H9 (cell line): ENCODE results near the gene ZIM2. TPM values are rescaled to one million over a fixed set of nuclear protein-coding genes. Genes with fewer than 3 reads are reported as not detected.

Source experiments
- DNase-seq: peaks from one replicate; pipeline ENCODE4 v3.0.0-alpha.2; 2017
- H2AFZ ChIP-seq: one replicate; pipeline ENCODE4 v1.6.1; 2013; ENCODE audit warnings: mild to moderate bottlenecking, low read length, control low read depth, moderate library complexity
- H2AK5ac ChIP-seq: 2 replicates; pipeline ENCODE4 v1.6.1; 2013; ENCODE audit warnings: low read length, control low read depth, mixed read lengths; ENCODE audit not compliant: insufficient read length
- H2BK120ac ChIP-seq: one replicate; pipeline ENCODE4 v1.6.1; 2013; ENCODE audit warnings: low read depth, mild to moderate bottlenecking, low read length, control low read depth, inconsistent platforms; ENCODE audit not compliant: poor library complexity, severe bottlenecking
- H2BK12ac ChIP-seq: 2 replicates; pipeline ENCODE4 v1.6.1; 2013; ENCODE audit warnings: low read length, control low read depth, mixed read lengths, low read depth; ENCODE audit not compliant: insufficient read length
- H2BK15ac ChIP-seq: 2 replicates; pipeline ENCODE4 v1.6.1; 2013; ENCODE audit warnings: low read depth, low read length, control low read depth
- H2BK20ac ChIP-seq: one replicate; pipeline ENCODE4 v1.6.1; 2013; ENCODE audit warnings: low read depth, mild to moderate bottlenecking, low read length, control low read depth, inconsistent platforms; ENCODE audit not compliant: poor library complexity, severe bottlenecking
- H2BK5ac ChIP-seq: 2 replicates; pipeline ENCODE4 v1.6.1; 2013; ENCODE audit warnings: low read length, control low read depth, mixed read lengths; ENCODE audit not compliant: insufficient read length
- H3K14ac ChIP-seq: 2 replicates; pipeline ENCODE4 v1.6.1; 2013; ENCODE audit warnings: low read length, control low read depth; ENCODE audit not compliant: insufficient read depth
- H3K18ac ChIP-seq: 2 replicates; pipeline ENCODE4 v1.6.1; 2013; ENCODE audit warnings: low read depth, mild to moderate bottlenecking, mixed read lengths, low read length, control low read depth; ENCODE audit not compliant: insufficient read length
- H3K23ac ChIP-seq: 2 replicates; pipeline ENCODE4 v1.6.1; 2013; ENCODE audit warnings: low read length, control low read depth, mixed read lengths, low read depth; ENCODE audit not compliant: insufficient read length
- H3K23me2 ChIP-seq: 2 replicates; pipeline ENCODE4 v1.6.1; 2013; ENCODE audit warnings: low read depth, mild to moderate bottlenecking, mixed read lengths, low read length, control low read depth; ENCODE audit not compliant: insufficient read length, poor library complexity, severe bottlenecking
- H3K27ac ChIP-seq: 2 replicates; pipeline ENCODE4 v1.5.1; 2013; ENCODE audit warnings: low read length, control low read depth, mixed read lengths, low read depth; ENCODE audit not compliant: insufficient read length
- H3K27me3 ChIP-seq: 2 replicates; pipeline ENCODE4 v1.6.1; 2013; ENCODE audit warnings: low read length, control low read depth, inconsistent platforms; ENCODE audit not compliant: insufficient read depth
- H3K4ac ChIP-seq: 2 replicates; pipeline ENCODE4 v1.6.1; 2013; ENCODE audit warnings: low read depth, mild to moderate bottlenecking, control low read depth, inconsistent platforms, low read length, moderate library complexity
- H3K4me1 ChIP-seq: 2 replicates; pipeline ENCODE4 v1.6.1; 2013; ENCODE audit warnings: low read length, control low read depth, inconsistent platforms; ENCODE audit not compliant: insufficient read depth
- H3K4me2 ChIP-seq: 2 replicates; pipeline ENCODE4 v1.6.1; 2013; ENCODE audit warnings: low read length, control low read depth, mixed read lengths; ENCODE audit not compliant: insufficient read length, insufficient read depth
- H3K56ac ChIP-seq: 2 replicates; pipeline ENCODE4 v1.6.1; 2013; ENCODE audit warnings: low read depth, mild to moderate bottlenecking, mixed read lengths, low read length, control low read depth; ENCODE audit not compliant: insufficient read length
- H3K79me1 ChIP-seq: 2 replicates; pipeline ENCODE4 v1.6.1; 2013; ENCODE audit warnings: low read depth, mild to moderate bottlenecking, moderate library complexity, low read length, control low read depth, inconsistent platforms; ENCODE audit not compliant: insufficient read depth, poor library complexity, severe bottlenecking
- H3K79me2 ChIP-seq: 2 replicates; pipeline ENCODE4 v1.6.1; 2013; ENCODE audit warnings: low read length, control low read depth, inconsistent platforms; ENCODE audit not compliant: insufficient read depth
- H3K9ac ChIP-seq: 2 replicates; pipeline ENCODE4 v1.6.1; 2013; ENCODE audit warnings: low read length, control low read depth, mixed read lengths; ENCODE audit not compliant: insufficient read length; ENCODE audit errors: extremely low read depth
- H3K9me3 ChIP-seq: one replicate; pipeline ENCODE4 v1.6.1; 2013; ENCODE audit warnings: low read depth, low read length, inconsistent platforms; ENCODE audit not compliant: control insufficient read depth
- H3T11ph ChIP-seq: one replicate; pipeline ENCODE4 v1.6.1; 2013; ENCODE audit warnings: mild to moderate bottlenecking, low read length, control low read depth, inconsistent platforms
- H4K20me1 ChIP-seq: one replicate; pipeline ENCODE4 v1.6.1; 2013; ENCODE audit not compliant: control insufficient read depth, insufficient read length, insufficient read depth
- H4K5ac ChIP-seq: 2 replicates; pipeline ENCODE4 v1.6.1; 2013; ENCODE audit warnings: low read depth, mild to moderate bottlenecking, mixed read lengths, low read length, control low read depth; ENCODE audit not compliant: insufficient read length
- H4K8ac ChIP-seq: replicated peaks from 2 replicates; pipeline ENCODE4 v1.6.1; 2013; ENCODE audit warnings: low read length, control low read depth, mixed read lengths, low read depth; ENCODE audit not compliant: insufficient read length
- H4K91ac ChIP-seq: 2 replicates; pipeline ENCODE4 v1.6.1; 2013; ENCODE audit warnings: low read depth, mild to moderate bottlenecking, moderate library complexity, mixed read lengths, low read length, control low read depth; ENCODE audit not compliant: insufficient read length
- H3K27ac Mint-ChIP-seq, 3 experiments: 2 replicates in 2 of 3; 3 replicates in 1 of 3; pipeline ENCODE4 v1.8.0; 2020 to 2021; ENCODE audit warnings: mixed read lengths in 3 of 3, mild to moderate bottlenecking in 1 of 3, moderate library complexity in 1 of 3
- H3K27me3 Mint-ChIP-seq: 2 replicates; pipeline ENCODE4 v1.8.0; 2021; ENCODE audit warnings: low read depth, mild to moderate bottlenecking, moderate library complexity, mixed read lengths
- H3K36me3 Mint-ChIP-seq, 3 experiments: 2 replicates in 2 of 3; 3 replicates in 1 of 3; pipeline ENCODE4 v1.8.0; 2020 to 2021; ENCODE audit warnings: low read depth in 3 of 3, mixed read lengths in 3 of 3; ENCODE audit not compliant: insufficient read depth in 1 of 3
- H3K4me1 Mint-ChIP-seq, 2 experiments: 2 replicates each; pipeline ENCODE4 v1.8.0; 2020; ENCODE audit warnings: mixed read lengths in 2 of 2
- H3K4me3 Mint-ChIP-seq, 2 experiments: 2 replicates in 1 of 2; 3 replicates in 1 of 2; pipeline ENCODE4 v1.8.0; 2020 to 2021; ENCODE audit warnings: mild to moderate bottlenecking in 2 of 2, mixed read lengths in 2 of 2, moderate library complexity in 1 of 2
- H3K9me3 Mint-ChIP-seq, 2 experiments: 2 replicates in 1 of 2; 3 replicates in 1 of 2; pipeline ENCODE4 v1.8.0; 2020; ENCODE audit warnings: mild to moderate bottlenecking in 2 of 2, mixed read lengths in 2 of 2, moderate library complexity in 1 of 2
- WGBS: extraction: QIAGEN DNeasy Blood & Tissue Kit; methylation state at CpG from one replicate; pipeline ENCODE4 v1.1.7; 2013; ENCODE audit warnings: missing lambda C conversion rate, low lambda C conversion rate, mixed read lengths; ENCODE audit not compliant: insufficient read length; ENCODE audit errors: extremely low coverage; 5-methylcytosine and 5-hydroxymethylcytosine counted together
- total RNA-seq: library from RNA; stranded (reverse); gene quantifications from 2 replicates; pipeline ENCODE4 v1.2.1, GENCODE V29; 2021
- TF ChIP-seq, protein P1 (sequence below): fragments of 200-600 bp; sonication (generic); conservative IDR thresholded peaks from 3 replicates; pipeline ENCODE4 v1.8.0; 2021; ENCODE audit warnings: antibody characterized with exemption, mild to moderate bottlenecking

ZIM2 gene
- total RNA-seq, 1 experiment from 2014 or later, result not detected

GRCh38 chr19:56829596-56829995, 10.9 kb downstream of the ZIM2 start:
- H3K18ac ChIP-seq, result no peak overlapping the region
- H4K8ac ChIP-seq, result no peak overlapping the region
- H3K4me1 ChIP-seq, result no peaks in the 10 kb centered on the region
- no peak overlapping the region for H4K5ac ChIP-seq
- Mint-ChIP-seq H3K36me3 (peaks cover 9 to 38% (median 17%) of the 10 kb centered on the region in 3 experiments; a peak in 6 of 7 replicates), H3K4me3 (no peak overlapping the region), H3K27me3 (peaks cover 2% of the 10 kb centered on the region), H3K9me3 (peaks cover 91 to 96% of the 10 kb centered on the region in 2 experiments), H3K4me1 (no peaks in the 10 kb centered on the region), H3K27ac (no peak overlapping the region)
- H2BK12ac ChIP-seq, result no peak overlapping the region
- H3K9ac ChIP-seq, result no peak overlapping the region
- no peak overlapping the region for H3K56ac ChIP-seq
- no peak overlapping the region for H2AK5ac ChIP-seq
- no peak overlapping the region for H2BK15ac ChIP-seq
- H3K9me3 ChIP-seq, result peaks cover 71% of the 10 kb centered on the region
- no peak for DNase-seq
- no peak overlapping the region for H2AFZ ChIP-seq
- no peak overlapping the region for H3K4ac ChIP-seq
- no peaks in the 10 kb centered on the region for H3K79me2 ChIP-seq
- no peak overlapping the region for H4K91ac ChIP-seq
- no peak overlapping the region for H2BK120ac ChIP-seq
- H4K20me1 ChIP-seq, result no peaks in the 10 kb centered on the region
- whole genome bisulfite sequencing, result no CpG with 5 or more reads among the region's 6 CpGs
- TF ChIP-seq, protein P1, sequence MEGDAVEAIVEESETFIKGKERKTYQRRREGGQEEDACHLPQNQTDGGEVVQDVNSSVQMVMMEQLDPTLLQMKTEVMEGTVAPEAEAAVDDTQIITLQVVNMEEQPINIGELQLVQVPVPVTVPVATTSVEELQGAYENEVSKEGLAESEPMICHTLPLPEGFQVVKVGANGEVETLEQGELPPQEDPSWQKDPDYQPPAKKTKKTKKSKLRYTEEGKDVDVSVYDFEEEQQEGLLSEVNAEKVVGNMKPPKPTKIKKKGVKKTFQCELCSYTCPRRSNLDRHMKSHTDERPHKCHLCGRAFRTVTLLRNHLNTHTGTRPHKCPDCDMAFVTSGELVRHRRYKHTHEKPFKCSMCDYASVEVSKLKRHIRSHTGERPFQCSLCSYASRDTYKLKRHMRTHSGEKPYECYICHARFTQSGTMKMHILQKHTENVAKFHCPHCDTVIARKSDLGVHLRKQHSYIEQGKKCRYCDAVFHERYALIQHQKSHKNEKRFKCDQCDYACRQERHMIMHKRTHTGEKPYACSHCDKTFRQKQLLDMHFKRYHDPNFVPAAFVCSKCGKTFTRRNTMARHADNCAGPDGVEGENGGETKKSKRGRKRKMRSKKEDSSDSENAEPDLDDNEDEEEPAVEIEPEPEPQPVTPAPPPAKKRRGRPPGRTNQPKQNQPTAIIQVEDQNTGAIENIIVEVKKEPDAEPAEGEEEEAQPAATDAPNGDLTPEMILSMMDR, result no peak
- H3K14ac ChIP-seq, result no peak overlapping the region
- H3K79me1 ChIP-seq, result no peaks in the 10 kb centered on the region
- H2BK20ac ChIP-seq, result no peak overlapping the region
- H3T11ph ChIP-seq, result no peak overlapping the region
- H3K4me2 ChIP-seq, result no peak overlapping the region
- no peak overlapping the region for H3K23ac ChIP-seq
- no peak overlapping the region for H3K27ac ChIP-seq
- H3K23me2 ChIP-seq, result no peaks in the 10 kb centered on the region
- H2BK5ac ChIP-seq, result no peak overlapping the region
- no peaks in the 10 kb centered on the region for H3K27me3 ChIP-seq
